HFFc6 (cell line): ENCODE data around the gene PIGA. TPM values are rescaled to one million over a fixed set of nuclear protein-coding genes. Genes with fewer than 3 reads are reported as not detected.

ENCODE experiments used
- total RNA-seq, 6 experiments: library from RNA; stranded (reverse); fragmentation: NEBNext Ultra II Directional; extraction: Animal tissue kit (Norgen Biotek cat#: 25700); gene quantifications; 2 replicates in 1 of 6; 3 replicates in 5 of 6; pipeline ENCODE4 v1.2.3, GENCODE V29; 2021

The PIGA gene
- total RNA-seq, 6 experiments from 2014 or later = 4.8 to 6.8 (median 6.0) TPM

Other genes starting within 250 kb of the PIGA start
- gene ASB9, start 65.4 kb downstream of the PIGA start, total RNA-seq = under 1 TPM; 0.41 to 0.94 (median 0.58) TPM
- gene ASB11, start 19.9 kb downstream of the PIGA start, total RNA-seq = not detected
- not detected for gene VEGFD, start 48.9 kb upstream of the PIGA start, total RNA-seq
- gene PIR, start 157.8 kb upstream of the PIGA start, total RNA-seq = 1 to 10 TPM; 4.3 to 8.8 (median 6.7) TPM
- gene BMX, start 165.3 kb upstream of the PIGA start, total RNA-seq = not detected